Stimulated activated CD8-positive, alpha-beta memory T cell treated with anti-CD3 and anti-CD28 coated beads, Interleukin-2, amount 100 ng/mL, for 48 hours (primary cell): Measurements from ENCODE around the gene GSTA2.
"Not testable (repeated sequence)": the region's sequence is repeated elsewhere in the genome, so short reads cannot be mapped to it uniquely, and the experiment has no call there.

ENCODE experiments used
- DNase-seq, 2 donors: peaks; one replicate each; pipeline ENCODE4 v3.0.0-alpha.2; 2020; ENCODE audit warnings: low read depth in 2 of 2

The GSTA2 gene

DNA sequence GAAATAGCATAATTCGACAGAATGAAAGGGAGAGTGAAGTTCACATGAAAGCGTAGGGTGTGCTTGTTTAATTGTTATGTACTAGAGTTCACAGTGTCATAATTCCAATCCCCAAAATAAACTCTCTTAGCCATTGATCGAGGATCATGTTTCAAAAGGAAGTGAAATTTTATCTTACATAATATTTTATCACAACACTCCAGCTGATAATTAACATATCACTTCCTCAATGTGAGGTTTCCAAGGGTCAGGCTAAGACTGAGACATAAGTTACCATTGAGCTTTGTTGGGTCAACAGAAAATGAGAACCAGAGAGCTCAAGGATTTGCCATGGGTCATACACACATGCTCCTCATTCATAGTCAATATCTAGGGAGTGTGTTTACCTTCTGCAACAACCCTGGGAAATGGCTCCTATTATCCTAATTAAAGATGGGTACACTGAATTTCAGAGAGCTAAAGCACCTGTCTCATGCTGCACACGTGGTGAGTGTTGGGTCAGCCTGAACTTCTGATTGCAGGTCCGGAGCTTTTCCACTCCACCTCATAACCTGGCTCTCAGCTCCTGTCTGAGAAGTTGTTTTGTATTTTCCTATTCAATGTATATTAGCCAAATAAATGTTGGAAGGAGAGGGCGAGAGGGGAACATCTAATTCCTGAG lies 3.0 kb downstream of the GSTA2 start:
- DNase-seq, result no peak

DNA sequence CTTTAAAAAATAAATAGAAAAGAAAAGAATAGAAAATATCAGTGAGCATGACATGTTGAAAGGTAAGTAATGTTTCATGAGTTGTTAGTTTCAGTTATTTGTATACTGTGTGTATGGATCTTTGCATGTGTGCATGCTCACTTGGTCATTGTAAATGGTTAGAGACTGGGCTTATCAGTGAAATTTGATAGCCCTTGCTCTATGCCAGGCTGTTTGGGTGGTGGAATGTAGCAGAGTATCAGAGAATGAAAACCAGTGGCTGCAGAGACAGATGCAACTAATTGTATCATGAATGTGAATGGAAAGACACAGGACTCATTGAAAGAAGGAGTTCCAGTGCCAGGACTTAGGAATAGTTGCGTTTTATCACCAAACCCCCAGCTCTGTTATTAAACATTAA lies 4.2 kb downstream of the GSTA2 start:
- DNase-seq, result no peak

DNA sequence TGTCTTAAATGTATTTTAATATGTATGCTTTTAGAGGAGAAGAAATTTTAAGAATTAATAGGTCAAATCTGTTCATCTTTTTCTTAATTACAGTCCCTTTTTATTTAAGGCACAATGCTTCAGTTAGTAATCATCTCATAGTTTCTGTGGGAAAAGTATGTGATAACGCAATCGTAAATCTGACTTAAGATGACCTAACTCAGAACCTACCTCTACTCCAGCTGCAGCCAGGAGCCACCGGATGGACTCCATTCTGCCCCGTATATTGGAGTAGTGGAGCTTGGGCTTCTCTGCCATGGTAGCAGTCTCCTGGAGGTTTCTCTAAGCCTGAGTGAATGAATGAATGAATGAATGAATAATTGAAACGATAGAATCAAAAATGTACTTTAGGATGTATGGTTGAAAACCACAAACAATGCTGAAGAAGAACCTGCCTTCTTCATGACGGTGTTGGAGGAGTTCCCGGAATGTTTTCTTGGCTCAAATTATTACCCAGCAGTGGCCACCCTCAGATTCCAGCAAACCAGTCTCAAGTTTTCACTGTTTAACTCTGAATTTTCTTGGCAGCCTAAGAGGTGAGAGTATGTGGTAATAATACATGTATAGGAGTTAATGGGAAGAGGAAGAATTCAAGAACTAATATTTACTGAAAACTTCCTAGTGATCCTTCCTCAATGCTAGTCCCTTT lies 5.5 kb downstream of the GSTA2 start:
- not testable (repeated sequence) for DNase-seq

DNA sequence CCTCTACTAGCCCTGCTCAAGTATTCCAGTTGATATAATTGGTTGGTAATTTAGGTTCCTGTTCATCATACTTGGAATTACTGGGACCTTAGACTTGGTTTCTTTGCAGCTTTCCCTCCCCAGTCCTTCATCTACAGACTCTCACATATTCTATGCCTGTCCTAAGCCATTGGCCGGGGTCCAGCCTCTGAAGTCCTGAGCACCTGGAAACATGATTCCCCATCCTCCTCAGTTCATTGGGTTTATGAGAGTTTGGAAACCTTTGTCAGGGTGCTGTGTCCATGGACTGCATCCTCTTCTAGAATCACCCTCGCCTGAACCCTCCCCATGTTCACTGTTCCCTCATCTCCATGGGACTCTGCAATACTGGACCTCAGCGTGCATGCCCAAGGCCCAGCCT lies 8.8 kb downstream of the GSTA2 start:
- no peak for DNase-seq

DNA sequence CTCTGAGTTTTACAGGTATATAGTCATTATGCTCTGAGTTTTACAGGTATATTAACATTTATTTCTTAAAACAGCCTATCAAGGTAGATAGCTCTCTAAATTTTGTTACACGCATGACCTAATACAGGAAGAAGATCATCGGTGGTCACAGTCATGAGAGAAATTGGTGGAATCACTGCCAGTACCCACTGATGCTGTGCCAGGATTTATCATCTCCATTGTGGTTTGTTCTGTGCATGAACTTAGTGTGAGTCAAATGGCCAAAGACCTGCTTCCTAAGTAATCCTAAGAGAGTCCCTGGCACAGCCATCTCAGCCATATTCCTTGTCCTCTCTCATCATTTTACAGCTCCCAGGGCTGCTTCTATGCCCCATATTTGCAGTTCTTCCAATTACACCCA lies 10.1 kb downstream of the GSTA2 start:
- DNase-seq, result not testable (repeated sequence)

DNA sequence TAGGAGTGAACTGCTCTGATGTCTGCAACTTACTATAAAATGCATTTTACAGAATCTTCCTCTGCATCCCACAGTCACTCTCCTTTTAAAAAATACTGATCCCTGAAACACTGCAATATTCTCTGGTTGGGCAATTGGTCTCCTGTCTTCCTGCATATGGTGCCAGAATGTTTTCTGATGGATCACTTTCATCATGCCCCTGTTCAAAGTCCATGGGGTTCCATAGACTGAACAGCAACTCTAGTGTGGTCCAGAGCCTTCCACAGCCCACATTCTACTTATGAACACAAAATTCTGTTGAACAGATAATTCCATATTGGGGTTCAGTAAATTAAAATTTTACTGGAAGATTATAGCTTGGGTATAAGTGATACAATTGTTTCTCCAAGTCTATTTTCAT lies 11.0 kb downstream of the GSTA2 start:
- no peak for DNase-seq

DNA sequence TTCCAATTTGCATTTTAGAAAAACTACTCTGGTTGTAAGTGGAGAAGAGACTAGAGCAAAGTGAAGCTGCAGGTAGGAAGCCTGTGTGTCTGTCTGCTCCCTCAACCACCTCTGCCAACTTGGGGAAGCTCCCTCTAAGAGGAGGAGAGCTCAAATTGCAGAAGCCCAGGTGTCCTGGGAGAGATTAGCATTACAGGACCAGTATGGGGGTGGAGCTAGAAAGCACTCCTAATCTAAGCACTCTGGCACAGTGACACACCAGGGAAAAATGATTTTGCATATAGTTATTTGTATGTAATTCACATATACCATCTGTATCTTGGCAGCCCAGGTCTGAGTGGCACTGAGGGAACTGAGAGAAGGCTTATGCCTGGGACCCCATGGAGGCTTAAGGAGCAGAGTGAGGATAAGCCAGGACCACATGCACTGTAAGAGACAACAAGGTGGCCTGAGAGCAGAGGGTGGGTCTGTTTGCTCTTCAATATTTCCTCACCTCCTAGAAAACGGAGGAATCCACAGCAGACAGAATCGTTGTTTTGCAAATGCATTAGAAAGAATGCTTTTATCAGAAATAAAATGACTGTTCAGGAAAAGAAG lies 13.6 kb downstream of the GSTA2 start:
- no peak for DNase-seq

DNA sequence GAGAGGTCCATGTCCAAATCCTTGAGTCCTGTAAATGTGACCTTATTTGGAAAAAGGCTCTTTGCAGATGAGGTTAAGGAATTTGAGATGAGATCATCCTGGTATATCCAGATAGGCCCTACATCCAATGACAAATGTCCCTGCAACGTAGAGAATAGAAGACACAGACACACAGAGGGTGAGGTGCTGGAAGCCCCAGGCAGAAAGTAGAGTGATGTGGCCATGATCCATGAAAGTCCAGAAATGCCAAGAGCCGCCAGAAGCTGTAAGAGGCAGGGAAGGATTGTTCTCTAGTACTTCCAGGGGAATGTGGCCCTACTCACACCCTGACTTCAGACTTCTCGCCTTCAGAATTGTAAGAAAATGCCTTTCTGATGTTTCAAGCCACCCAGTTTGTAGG lies 16.0 kb downstream of the GSTA2 start:
- DNase-seq, result not testable (repeated sequence)

DNA sequence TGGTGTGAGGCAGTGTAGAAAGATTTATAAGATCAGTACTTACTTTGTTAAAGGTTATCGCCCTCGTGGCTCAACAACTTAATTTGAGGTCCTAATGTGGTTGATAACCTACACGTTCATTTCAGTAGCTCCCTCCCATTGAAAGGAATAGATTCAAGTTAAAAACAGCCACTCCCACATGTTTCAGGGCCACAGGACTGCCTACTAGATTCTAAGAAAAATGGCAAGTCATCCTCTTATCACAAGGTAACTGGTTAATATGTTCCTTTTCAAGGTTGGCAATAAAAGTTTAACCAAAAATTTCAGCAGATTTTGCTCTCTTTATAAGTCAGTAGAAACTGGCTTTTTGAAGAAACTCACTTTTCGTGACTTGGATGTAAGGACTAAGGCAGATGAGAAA lies 17.1 kb downstream of the GSTA2 start:
- no peak for DNase-seq

DNA sequence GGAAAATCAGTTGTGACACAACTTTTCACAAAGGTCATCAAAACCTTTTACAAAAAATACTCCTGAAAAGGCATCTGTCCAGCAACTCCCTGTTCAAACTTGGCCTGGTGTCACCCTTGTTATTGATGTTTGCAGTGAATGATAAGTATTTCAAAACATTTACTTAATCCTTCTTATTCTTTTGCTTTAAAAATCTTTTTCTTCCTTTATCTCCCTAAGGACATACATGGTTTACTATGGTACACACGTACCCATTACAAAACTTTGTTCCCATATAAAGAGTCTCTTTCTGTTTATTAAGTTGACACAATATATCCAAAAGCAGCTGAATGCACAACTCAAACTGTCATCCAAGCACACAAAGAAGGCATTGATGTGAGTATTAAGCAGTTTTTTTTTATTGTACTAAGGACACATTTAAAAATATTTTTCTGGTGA lies 17.5 kb downstream of the GSTA2 start:
- no peak for DNase-seq

DNA sequence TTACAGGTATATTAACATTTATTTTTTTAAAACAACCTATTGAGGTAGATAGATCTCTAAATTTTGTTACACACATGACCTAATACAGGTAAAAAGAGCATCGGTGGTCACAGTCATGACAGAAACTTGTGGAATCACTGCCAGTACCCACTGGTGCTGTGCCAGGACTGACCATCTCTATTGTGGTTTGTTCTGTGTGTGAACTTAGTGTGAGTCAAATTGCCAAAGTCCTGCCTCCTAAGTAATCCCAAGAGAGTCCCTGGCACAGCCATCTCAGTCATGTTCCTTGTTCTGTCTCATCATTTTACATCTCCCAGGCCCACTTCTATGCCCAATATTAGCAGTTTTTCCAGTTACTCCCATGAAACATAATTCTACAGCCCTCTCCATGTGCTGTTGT lies 21.4 kb downstream of the GSTA2 start:
- no peak for DNase-seq

DNA sequence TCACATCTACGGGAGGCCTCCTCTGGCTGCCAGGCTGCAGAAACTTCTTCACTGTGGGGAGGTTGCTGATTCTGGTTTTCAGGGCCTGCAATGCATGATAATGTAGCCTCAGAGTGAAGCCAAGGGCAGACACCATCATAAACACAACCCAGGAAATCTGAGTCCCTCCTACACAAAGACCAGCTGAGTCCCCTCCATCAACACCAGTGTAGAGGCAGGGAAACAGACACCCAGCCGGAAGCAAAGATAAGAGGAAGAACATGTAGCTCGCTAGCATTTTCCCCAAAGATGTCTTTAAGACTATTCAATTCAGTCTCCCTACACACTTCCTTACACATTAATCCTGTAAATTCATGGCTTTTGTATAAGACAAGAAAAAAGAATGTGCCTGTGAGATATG lies 23.6 kb downstream of the GSTA2 start:
- DNase-seq, result no peak

DNA sequence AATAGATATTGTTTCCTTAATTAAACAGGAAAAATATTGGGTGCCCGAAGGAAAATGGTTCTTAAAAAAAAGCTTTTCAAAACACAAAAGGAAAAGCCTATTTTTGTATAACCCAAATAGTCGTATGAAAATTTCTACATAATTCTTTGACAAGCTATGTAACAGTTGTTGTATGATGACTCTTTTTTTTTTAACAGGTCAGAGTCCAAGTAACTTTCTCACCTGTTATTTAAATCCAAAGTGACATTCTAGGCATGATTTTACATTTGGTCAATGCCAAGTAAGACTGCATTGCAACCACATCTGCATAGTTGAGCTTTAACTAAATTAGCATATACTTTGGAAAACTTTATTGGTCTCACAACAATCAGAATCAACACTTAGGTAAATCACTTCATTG lies 24.1 kb downstream of the GSTA2 start:
- no peak for DNase-seq

DNA sequence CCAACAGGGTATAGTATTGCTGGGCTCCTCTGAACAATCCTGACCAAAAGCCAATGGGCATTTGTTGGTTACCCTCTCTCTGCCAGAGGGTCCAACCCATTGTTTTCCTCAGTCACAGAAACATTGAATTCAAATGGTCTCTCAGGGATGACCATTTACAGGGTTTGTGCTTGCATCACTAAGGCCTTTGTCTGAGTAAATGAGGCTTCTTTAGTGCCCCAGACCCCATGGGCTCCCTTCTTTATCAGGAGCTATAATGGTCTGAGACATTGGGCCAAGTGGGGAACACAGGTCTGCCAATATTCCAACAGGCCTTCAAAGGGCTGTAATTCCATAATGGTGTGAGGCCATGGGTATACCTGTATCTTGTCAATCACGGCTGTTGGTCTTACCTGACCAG lies 27.1 kb downstream of the GSTA2 start:
- DNase-seq, result no peak

DNA sequence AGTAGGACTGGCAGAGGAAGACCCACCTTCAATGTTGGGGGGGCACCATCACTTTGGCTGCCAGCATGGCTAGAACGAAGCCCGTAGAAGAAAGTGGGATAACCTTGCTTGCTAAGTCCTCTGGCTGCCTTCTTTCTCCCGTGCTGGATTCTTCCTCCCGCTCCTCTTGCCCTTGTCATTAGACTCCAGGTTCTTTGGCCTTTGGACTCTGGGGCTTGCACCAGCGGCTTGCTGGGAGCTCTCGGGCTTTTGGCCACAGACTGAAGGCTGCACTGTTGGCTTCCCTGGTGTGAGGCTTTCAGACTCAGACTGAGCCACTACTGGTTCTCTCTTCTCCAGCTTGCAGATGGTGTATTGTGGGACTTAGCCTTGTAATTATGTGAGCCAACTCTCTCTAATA lies 28.2 kb downstream of the GSTA2 start:
- DNase-seq, result no peak

DNA sequence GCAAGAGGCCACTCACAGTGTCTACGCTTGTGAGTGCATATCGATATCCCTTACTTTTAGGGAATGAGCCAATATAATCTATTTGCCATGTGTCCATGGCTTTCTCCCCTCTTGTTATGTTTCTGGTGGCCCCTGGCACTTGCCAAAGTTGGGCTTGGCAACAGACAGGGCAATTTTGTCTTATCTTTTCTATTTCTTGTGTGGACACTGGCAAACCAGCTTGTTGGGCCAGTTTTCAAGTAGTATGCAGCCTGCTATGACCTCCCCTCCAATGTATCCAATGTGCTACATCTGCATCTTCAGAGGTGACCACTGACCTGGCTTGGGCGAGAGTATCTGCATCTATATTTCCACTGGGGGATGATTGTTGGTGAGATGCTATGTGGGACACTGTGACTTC lies 29.2 kb downstream of the GSTA2 start:
- no peak for DNase-seq

DNA sequence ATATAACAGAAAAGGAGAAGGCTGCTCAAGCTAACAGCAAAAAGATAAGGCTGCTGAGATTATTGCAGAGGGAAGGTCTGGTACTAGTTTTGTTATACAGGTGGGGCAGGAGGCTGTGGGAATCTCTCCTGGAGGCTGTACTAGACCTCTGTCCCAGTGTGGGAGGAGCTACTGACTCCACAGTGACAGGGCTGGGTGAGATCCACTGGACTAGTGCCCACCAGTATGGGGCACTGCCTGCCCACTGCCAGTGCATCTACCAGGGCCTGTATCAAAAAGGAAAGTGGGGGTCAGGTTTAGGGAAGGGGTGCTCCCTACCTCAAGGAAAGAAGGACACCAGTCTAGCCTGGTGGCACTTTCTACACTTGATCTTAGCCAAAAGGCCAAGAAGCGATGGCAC lies 30.1 kb downstream of the GSTA2 start:
- no peak for DNase-seq

DNA sequence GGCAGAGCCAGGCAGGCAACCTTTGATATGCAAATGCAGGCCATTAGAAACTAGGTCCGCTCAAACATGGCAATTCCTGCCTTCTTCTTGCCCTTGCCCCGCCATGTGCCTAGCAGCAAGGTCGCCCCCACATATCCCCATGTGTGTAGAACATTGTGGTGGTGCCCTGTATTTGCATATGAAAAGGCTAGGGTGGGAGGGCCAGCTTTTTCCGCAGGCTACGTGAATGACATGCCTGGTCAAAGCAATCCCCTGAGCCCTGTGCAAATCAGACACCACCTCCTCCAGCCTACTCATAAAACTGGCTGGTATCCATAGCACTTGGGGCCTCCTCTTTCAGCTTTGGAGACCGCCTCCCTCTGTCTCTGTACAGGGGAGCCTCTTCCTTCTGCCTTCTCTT lies 31.6 kb downstream of the GSTA2 start:
- no peak for DNase-seq

DNA sequence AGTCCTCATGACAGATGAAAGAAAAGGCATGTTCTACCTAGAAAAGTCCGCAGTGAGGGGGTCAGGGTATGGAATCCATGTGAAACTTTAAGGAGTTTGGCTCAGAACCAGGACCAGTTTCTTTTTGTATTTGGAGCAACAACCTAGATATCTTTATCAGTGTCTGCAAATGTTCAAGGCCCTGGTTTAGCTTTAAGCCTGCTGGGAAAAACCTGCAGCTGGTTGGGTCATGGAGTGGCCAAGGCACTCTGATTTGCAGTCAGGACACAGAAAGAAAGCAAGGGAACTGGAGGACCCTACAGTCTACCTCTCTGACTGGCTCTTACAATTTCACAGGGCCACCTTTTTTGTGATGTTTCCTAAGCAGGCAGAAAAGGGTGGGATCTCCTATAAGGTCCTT lies 33.7 kb downstream of the GSTA2 start:
- no peak for DNase-seq

DNA sequence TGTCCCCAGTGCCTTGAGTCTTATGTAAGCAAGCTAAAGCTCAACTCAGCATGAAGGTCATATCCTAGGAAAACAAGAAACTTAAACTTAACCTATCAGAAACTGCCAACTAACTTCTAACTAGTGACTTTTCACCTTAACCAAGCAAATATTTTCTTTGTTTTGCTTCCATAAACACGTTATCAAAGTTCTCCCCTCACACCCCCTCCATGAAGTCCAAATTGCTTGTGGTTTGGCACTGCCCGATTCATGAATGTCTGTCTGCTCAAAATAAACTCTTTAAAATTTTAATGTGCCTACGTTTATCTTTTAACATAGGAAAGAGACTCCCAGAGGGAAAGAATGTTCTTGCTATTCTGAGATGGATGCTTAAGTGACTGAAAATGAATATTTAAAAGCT lies 34.9 kb downstream of the GSTA2 start:
- DNase-seq, result no peak

DNA sequence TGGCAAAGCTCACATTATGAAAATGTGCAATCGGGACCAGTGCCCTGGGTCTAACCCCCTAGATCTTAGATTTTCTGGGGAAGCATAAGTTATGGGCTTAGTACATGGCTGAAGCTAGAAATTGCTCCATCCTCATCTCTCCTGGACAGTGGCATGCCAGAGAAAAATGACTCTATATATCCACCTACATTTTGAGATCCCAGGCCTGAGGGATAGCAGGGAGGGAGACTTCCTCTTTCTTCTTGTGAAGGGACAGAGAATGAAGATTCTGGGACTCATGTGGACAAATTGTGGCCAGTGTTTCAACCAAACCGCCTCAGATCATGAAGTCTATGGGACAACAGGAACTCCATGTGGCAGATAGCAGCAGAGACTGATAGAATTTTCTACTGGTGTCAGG lies 35.4 kb downstream of the GSTA2 start:
- DNase-seq, result no peak

DNA sequence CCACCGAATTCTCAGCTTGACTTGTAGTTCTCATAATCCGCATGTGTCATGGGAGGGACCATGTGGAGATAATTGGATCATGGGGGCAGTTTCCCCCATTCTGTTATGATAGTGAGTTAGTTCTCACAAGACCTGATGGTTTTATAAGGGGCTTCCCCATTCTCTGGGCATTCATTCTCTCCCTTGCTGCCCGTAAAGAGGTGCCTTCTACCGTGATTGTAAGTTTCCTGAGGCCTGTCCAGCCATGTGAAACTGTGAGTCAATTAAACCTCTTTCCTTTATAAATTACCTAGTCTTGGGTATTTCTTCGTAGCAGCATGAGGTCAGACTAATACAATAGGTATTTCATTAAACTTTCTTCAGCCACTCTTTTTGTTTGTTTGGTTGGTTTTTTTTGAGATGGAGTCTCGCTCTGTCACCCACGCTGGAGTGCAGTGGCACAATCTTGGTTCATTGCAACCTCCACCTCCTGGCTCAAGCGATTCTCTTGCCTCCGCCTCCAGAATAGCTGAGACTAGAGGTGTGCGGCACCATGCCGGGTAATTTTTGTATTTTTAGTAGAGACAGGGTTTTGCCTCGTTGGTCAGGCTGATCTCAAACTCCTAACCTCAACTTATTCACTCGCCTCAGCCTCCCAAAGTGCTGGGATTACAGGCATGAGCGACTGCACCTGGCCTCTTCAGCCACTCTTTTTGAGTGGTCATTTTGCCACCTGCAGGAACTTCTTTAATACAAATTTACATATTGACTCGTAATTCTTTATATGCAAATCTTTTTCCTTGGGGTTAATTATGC lies 36.3 kb downstream of the GSTA2 start:
- no peak for DNase-seq

DNA sequence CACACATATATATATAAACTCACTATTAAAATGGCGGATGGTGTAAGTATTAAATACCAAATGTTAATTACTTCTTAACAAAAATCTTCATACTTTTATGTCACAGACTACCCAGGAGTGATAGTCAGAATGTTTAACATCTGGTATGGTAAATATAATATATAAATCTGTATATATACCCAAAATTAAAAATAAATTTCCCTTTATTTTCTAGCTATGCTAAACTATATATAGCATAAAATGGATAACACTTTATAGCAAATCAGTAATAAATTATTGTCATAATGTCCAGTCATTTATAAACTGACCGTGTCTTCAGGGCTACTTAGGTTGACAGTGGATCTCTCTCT lies 37.1 kb downstream of the GSTA2 start:
- DNase-seq, result no peak
